B cell (primary cell): Measurements from ENCODE around the gene ARRDC3.
"Not testable (repeated sequence)": the region's sequence is repeated elsewhere in the genome, so short reads cannot be mapped to it uniquely, and the experiment has no call there.

ENCODE experiments used
- CTCF ChIP-seq: fragments of 200-600 bp; IDR thresholded peaks from one replicate; pipeline ENCODE4 v1.8.0; 2022; ENCODE audit warnings: antibody characterized with exemption, mild to moderate bottlenecking
- EZH2 ChIP-seq: IDR thresholded peaks from 2 replicates; pipeline ENCODE4 v1.6.1; 2012; ENCODE audit warnings: borderline replicate concordance, low read depth, mild to moderate bottlenecking, moderate library complexity, low read length; ENCODE audit not compliant: insufficient read depth, poor library complexity, severe bottlenecking

GRCh38 chr5:91385596-91385995 lies 2.5 kb upstream of the ARRDC3 start:
- TF ChIP-seq CTCF, EZH2: not testable (repeated sequence)
